ENCODE results near the gene ZFY.

GRCh38 chrY:2893471-2893870 is 41.7 kb upstream of the ZFY start:
- TF ChIP-seq PATZ1 (CRISPR knock-in tag; IDR thresholded peaks at IDR 0.05; ENCODE audit: borderline replicate concordance) = no peak
- TF ChIP-seq ZFP30 (CRISPR knock-in tag; IDR thresholded peaks at IDR 0.05) = no peak
- TF ChIP-seq PPARA (CRISPR knock-in tag; IDR thresholded peaks at IDR 0.05; ENCODE audit: borderline replicate concordance) = no peak
- TF ChIP-seq TSHZ2 (CRISPR knock-in tag; IDR thresholded peaks at IDR 0.05) = no peak
- TF ChIP-seq ZFP3 (CRISPR knock-in tag; IDR thresholded peaks at IDR 0.05) = no peak
- TF ChIP-seq ARNTL (CRISPR knock-in tag; IDR thresholded peaks at IDR 0.05; ENCODE audit: borderline replicate concordance, low read depth) = no peak
- TF ChIP-seq OSR1 (CRISPR knock-in tag; IDR thresholded peaks at IDR 0.05) = no peak
- no peak for TF ChIP-seq ESRRG (CRISPR knock-in tag; IDR thresholded peaks at IDR 0.05)
- no peak for TF ChIP-seq TCF4 (CRISPR knock-in tag; IDR thresholded peaks at IDR 0.05; ENCODE audit: borderline replicate concordance)

Measured in SK-N-SH treated with all-trans-retinoic acid at 6 μM for 48 hours (cell line).